Gastroesophageal sphincter (tissue), 3 donors: Measurements from ENCODE around the gene TMEM141.
"Not testable (repeated sequence)": the region's sequence is repeated elsewhere in the genome, so short reads cannot be mapped to it uniquely, and the experiment has no call there.

ENCODE experiments used
- EP300 ChIP-seq: sonication (generic); formaldehyde crosslinking; IDR thresholded peaks from one replicate; pipeline ENCODE4 v1.6.1; 2017; ENCODE audit warnings: antibody characterized with exemption, mild to moderate bottlenecking
- POLR2A ChIP-seq, 2 donors: fragments of 450-650 bp; IDR thresholded peaks; one replicate each; pipeline ENCODE4 v1.6.1; 2017; ENCODE audit warnings: antibody characterized with exemption in 2 of 2, mild to moderate bottlenecking in 2 of 2, moderate library complexity in 1 of 2
- POLR2AphosphoS5 ChIP-seq: sonication (generic); formaldehyde crosslinking; IDR thresholded peaks from one replicate; pipeline ENCODE4 v1.6.1; 2017; ENCODE audit warnings: antibody characterized with exemption
- TF ChIP-seq, protein P1 (sequence below), 4 experiments: fragments of 200-600 bp in 2 of 4; fragments of 450-650 bp in 2 of 4; sonication (generic) in 1 of 4; IDR thresholded peaks; one replicate each; pipeline ENCODE4 v1.5.1; 2017 to 2019; ENCODE audit warnings: antibody characterized with exemption in 4 of 4, mild to moderate bottlenecking in 2 of 4, moderate library complexity in 2 of 4

DNA sequence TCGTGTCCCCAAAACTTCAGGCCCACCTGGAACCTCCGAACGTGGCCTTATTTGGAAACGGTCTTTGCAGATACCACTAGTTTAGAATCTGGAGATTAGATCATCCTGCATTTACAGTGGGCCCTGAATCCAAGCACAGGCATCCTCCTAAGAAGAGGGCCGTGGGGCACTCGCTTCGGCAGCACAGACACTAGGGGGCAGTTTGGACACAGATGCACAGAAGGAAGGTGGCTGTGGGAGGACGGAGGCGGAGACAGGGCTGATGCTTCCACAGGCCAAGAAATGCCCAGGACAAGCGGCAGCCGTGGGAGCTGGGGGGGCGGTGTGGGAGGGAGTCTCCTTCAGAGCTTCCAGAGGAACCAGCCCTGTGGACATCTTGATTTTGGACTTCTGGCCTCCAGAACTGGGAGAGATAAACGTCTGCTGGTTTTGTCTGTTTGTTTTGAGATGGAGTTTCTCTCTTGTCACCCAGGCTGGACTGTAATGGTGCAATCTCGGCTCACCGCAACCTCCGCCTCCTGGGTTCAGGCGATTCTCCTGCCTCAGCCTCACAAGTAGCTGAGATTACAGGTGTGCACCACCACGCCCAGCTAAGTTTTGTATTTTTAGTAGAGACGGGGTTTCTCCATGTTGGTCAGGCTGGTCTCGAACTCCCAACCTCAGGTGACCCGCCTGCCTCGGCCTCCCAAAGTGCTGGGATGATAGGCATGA is 30.2 kb upstream of the TMEM141 start:
- TF ChIP-seq, protein P1, sequence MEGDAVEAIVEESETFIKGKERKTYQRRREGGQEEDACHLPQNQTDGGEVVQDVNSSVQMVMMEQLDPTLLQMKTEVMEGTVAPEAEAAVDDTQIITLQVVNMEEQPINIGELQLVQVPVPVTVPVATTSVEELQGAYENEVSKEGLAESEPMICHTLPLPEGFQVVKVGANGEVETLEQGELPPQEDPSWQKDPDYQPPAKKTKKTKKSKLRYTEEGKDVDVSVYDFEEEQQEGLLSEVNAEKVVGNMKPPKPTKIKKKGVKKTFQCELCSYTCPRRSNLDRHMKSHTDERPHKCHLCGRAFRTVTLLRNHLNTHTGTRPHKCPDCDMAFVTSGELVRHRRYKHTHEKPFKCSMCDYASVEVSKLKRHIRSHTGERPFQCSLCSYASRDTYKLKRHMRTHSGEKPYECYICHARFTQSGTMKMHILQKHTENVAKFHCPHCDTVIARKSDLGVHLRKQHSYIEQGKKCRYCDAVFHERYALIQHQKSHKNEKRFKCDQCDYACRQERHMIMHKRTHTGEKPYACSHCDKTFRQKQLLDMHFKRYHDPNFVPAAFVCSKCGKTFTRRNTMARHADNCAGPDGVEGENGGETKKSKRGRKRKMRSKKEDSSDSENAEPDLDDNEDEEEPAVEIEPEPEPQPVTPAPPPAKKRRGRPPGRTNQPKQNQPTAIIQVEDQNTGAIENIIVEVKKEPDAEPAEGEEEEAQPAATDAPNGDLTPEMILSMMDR (IDR thresholded peaks at IDR 0.05), result peak in 2 of 4 experiments; percentile 28 to 37
- not testable (repeated sequence) for TF ChIP-seq EP300; POLR2A (IDR thresholded peaks at IDR 0.05); POLR2AphosphoS5
